NB4 (cell line): ENCODE results near the gene SLCO3A1.

Experiments used
- CTCF ChIP-seq: IDR thresholded peaks from one replicate; pipeline ENCODE4 v1.5.1; 2012; ENCODE audit warnings: low read depth, low read length
- POLR2A ChIP-seq: IDR thresholded peaks from 2 replicates; pipeline ENCODE4 v1.6.1; 2011; ENCODE audit warnings: mild to moderate bottlenecking; ENCODE audit not compliant: insufficient read length; ENCODE audit errors: extremely low read depth
- TF ChIP-seq, protein P1 (sequence below): IDR thresholded peaks from 2 replicates; pipeline ENCODE4 v1.6.1; 2011; ENCODE audit warnings: low read depth, low read length

GRCh38 chr15:92029767-92030166 is 176.3 kb downstream of the SLCO3A1 start:
- TF ChIP-seq, protein P1, sequence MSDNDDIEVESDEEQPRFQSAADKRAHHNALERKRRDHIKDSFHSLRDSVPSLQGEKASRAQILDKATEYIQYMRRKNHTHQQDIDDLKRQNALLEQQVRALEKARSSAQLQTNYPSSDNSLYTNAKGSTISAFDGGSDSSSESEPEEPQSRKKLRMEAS = no peak
- TF ChIP-seq POLR2A (no peak), CTCF (no peak)
